ENCODE data around the gene TMTC2. TPM values are rescaled to one million over a fixed set of nuclear protein-coding genes. Genes with fewer than 3 reads are reported as not detected.

TMTC2 gene
- total RNA-seq, 1 donor from 2014 or later = 3.6 TPM

DNA sequence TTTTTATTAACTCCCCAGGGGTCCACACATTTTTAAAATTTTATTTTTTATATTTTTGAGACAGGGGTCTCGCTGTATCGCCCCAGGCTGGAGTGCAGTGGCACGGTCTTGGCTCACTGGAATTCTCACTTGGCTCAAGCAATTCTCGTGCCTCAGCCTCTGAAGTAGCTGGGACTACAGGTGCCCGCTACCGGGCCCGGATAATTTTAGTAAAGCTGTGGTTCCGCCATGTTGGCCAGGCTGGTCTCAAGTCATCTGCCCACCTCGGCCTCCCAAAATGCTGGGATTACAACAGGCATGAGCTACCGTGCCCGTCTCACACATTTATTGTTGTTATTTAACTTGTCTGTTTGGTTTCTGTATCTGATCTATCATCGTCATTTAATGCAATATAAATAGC is 307.4 kb downstream of the TMTC2 start:
- H3K36me3 Mint-ChIP-seq (ENCODE audit: low read depth, unreplicated experiment) = no peaks in the 10 kb centered on the region
- H3K27ac Mint-ChIP-seq (ENCODE audit: unreplicated experiment) = no peak overlapping the region
- no peaks in the 10 kb centered on the region for H3K27me3 Mint-ChIP-seq (ENCODE audit: unreplicated experiment)
- no peaks in the 10 kb centered on the region for H3K9me3 Mint-ChIP-seq (ENCODE audit: unreplicated experiment)
- no peak for TF ChIP-seq CTCF (IDR thresholded peaks at IDR 0.05; ENCODE audit: unreplicated experiment)
- H3K4me3 Mint-ChIP-seq (ENCODE audit: unreplicated experiment) = no peak overlapping the region
- no peaks in the 10 kb centered on the region for H3K4me1 Mint-ChIP-seq (ENCODE audit: unreplicated experiment)
- DNase-seq (ENCODE audit: low spot score) = no peak

DNA sequence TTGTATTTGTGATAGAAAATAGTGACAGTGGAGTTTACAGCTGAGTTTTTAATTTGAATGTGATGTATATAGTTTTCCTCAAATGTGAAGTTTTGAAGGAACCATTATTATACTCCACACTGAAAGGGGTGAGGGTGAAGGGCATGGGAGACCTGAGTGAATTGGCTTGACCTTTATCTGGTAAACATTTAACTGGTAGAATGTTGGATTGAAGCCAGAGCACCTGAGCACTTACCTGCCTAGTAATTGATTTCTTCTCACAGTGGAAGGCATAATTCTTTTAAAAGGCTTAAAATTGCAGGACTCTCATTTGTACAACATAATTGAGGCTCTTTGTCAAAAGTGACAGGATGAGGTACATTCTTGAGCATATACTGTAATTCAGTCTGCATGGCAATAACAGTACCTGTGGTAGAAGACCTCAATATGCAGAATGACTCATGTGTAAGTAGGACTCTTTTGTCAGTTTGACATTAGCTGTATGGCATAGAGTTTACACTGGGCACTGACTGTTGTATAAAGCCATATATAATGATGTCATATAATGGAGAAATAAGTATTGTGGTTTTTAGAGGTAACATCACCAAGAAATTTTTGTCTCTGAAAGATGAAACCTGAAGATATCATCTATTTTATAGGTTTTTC is 309.6 kb downstream of the TMTC2 start:
- H3K27me3 Mint-ChIP-seq (ENCODE audit: unreplicated experiment) = no peaks in the 10 kb centered on the region
- TF ChIP-seq CTCF (IDR thresholded peaks at IDR 0.05; ENCODE audit: unreplicated experiment) = no peak
- H3K9me3 Mint-ChIP-seq (ENCODE audit: unreplicated experiment) = no peaks in the 10 kb centered on the region
- no peak for DNase-seq (ENCODE audit: low spot score)
- no peaks in the 10 kb centered on the region for H3K4me1 Mint-ChIP-seq (ENCODE audit: unreplicated experiment)
- no peaks in the 10 kb centered on the region for H3K36me3 Mint-ChIP-seq (ENCODE audit: low read depth, unreplicated experiment)
- H3K4me3 Mint-ChIP-seq (ENCODE audit: unreplicated experiment) = no peak overlapping the region
- H3K27ac Mint-ChIP-seq (ENCODE audit: unreplicated experiment) = no peak overlapping the region

DNA sequence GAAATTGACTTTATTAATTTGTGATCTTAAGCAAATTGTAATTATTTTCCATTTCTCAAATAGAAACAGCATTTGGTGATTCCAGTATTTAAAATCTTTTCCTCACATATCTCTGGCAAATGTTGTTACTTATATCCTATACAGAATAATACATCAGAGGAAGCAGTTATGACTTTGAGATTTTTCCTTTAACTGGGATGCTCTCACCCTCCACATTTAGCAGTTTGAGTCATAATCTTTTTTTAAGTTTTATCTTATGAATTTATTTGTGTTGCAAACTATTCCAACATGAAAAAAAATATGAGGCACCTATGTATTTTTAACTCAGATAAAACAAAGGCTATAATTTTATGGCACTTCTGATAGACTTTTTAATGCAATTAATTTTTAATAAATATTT is 311.8 kb downstream of the TMTC2 start:
- H3K27ac Mint-ChIP-seq (ENCODE audit: unreplicated experiment) = no peak overlapping the region
- no peaks in the 10 kb centered on the region for H3K9me3 Mint-ChIP-seq (ENCODE audit: unreplicated experiment)
- DNase-seq (ENCODE audit: low spot score) = no peak
- no peaks in the 10 kb centered on the region for H3K4me1 Mint-ChIP-seq (ENCODE audit: unreplicated experiment)
- no peaks in the 10 kb centered on the region for H3K36me3 Mint-ChIP-seq (ENCODE audit: low read depth, unreplicated experiment)
- TF ChIP-seq CTCF (IDR thresholded peaks at IDR 0.05; ENCODE audit: unreplicated experiment) = no peak
- H3K4me3 Mint-ChIP-seq (ENCODE audit: unreplicated experiment) = no peak overlapping the region
- no peaks in the 10 kb centered on the region for H3K27me3 Mint-ChIP-seq (ENCODE audit: unreplicated experiment)

DNA sequence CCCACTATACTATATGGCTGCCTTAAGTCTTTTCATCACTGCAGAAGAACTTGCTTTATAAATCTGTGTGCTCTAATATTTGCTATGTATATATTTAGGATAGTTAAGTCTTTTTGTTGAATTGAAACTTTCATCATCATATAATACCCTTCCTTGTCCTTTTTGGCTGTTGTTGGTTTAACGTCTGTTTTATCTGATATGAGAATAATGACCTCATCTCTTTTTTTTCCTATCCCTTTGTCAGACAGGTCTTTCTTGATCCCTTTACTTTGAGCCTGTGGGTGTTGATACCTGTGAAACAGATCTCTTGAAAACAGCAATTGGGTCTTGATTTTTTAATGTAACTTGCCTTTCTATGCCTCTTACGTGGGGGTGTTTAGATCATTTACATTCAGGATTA is 316.3 kb downstream of the TMTC2 start:
- H3K9me3 Mint-ChIP-seq (ENCODE audit: unreplicated experiment) = no peaks in the 10 kb centered on the region
- TF ChIP-seq CTCF (IDR thresholded peaks at IDR 0.05; ENCODE audit: unreplicated experiment) = no peak
- no peaks in the 10 kb centered on the region for H3K4me1 Mint-ChIP-seq (ENCODE audit: unreplicated experiment)
- H3K27ac Mint-ChIP-seq (ENCODE audit: unreplicated experiment) = no peak overlapping the region
- H3K4me3 Mint-ChIP-seq (ENCODE audit: unreplicated experiment) = no peak overlapping the region
- no peak for DNase-seq (ENCODE audit: low spot score)
- peaks cover 4% of the 10 kb centered on the region for H3K36me3 Mint-ChIP-seq (ENCODE audit: low read depth, unreplicated experiment)
- no peaks in the 10 kb centered on the region for H3K27me3 Mint-ChIP-seq (ENCODE audit: unreplicated experiment)

- Mint-ChIP-seq H3K4me1 (ENCODE audit: unreplicated experiment) (no peaks in the 10 kb centered on the region), H3K4me3 (ENCODE audit: unreplicated experiment) (no peak overlapping the region), H3K27me3 (ENCODE audit: unreplicated experiment) (no peaks in the 10 kb centered on the region), H3K9me3 (ENCODE audit: unreplicated experiment) (peaks cover 11% of the 10 kb centered on the region), H3K36me3 (ENCODE audit: low read depth, unreplicated experiment) (peaks cover 20% of the 10 kb centered on the region), H3K27ac (ENCODE audit: unreplicated experiment) (no peak overlapping the region)
- no peak for TF ChIP-seq CTCF (IDR thresholded peaks at IDR 0.05; ENCODE audit: unreplicated experiment)
- no peak for DNase-seq (ENCODE audit: low spot score)
Measured at GRCh38 chr12:83005534-83006197, 319.0 kb downstream of the TMTC2 start.
